Activated T-cell treated with anti-CD3 and anti-CD28 coated beads for 48 hours (primary cell): ENCODE results near the gene NNAT.
"Not testable (repeated sequence)": the region's sequence is repeated elsewhere in the genome, so short reads cannot be mapped to it uniquely, and the experiment has no call there.

ENCODE experiments used
- DNase-seq: peaks from one replicate; pipeline ENCODE4 v3.0.0-alpha.2; 2020; ENCODE audit warnings: low read depth

The NNAT gene

DNA sequence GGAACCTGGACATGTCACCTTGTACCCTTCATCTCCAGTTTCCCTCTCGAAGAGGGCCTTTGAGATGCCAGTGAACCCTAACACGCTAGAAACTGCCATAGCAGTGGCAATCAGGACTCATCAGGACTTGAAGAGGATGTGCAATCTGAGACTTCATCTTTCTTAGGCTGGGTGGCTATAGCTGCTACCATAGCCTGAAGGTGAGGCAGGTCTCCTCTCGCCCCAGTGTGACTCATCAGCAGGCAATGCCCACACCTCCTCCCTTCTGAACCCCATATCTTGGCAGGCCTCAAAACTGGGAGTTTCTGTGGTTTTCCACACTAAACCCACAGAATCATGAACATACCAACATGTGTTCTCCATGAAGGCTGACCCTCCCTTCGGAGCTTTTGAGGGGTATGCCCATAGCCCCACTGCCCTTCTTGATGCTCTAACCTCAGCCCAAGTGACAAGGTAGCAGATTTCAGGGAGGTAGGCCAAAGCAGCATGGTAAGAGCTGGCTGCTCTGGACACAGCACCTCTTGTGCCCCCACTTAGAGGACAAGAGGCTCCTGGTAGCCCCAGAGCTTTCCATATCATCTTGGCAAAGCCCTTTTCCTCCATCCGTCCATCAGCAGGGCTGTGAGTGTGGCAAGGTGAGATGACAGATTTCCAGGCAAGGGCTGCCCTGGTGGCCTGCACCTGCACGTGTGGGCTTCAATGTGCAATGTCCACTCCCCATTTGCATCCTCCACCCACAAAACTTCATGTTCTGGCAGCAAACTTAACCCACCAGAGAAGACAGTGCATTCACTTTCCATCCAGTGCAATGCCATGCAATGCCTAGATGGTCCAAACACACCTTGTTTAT is 4.0 kb downstream of the NNAT start:
- DNase-seq = no peak

DNA sequence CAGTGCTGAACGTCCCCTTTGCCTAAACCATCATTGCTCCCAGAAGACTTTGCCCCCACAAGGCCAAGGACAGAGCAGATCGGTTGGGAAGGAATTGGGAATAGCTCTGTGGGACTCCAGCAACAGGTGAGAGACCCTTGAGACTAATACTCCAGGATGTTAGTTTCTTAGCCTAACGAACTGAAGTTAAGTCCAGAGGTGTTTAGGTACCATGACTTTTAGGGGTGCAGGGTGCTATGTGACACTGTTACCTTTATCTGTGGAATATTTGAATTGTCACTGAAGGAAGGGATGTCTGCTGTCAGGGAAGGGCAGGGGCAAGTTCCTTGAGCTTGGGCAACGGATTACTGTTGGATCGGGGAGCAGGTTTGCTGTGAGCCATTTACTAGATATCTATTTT is 4.8 kb downstream of the NNAT start:
- DNase-seq = no peak

DNA sequence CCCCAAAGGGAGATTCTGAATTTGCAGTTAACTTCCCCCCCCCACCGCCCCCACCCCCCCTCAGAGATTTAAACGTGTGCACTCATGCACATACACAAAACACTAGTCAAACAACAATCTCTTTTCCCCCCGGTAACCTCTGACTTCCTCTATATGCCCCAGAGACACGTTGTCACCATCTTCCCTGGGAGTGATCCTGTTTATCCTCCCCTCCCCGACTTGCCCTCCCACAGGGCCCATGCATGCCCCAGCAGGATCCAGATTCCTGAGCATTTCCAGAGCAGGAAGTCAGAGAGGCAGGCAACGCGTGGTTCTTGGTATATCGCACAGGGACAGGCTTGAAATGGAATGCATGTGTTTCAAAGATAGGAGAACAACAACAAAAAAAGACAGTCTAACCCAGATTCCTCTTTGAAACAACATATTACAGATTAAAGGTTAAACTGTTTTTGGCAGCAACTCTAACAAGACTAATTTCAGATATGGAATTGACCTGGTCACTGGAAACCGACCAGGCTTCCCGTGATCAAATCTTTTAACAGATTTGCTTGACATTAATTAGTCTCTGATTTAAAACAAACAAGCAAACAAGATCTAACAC is 5.3 kb downstream of the NNAT start:
- DNase-seq = no peak

DNA sequence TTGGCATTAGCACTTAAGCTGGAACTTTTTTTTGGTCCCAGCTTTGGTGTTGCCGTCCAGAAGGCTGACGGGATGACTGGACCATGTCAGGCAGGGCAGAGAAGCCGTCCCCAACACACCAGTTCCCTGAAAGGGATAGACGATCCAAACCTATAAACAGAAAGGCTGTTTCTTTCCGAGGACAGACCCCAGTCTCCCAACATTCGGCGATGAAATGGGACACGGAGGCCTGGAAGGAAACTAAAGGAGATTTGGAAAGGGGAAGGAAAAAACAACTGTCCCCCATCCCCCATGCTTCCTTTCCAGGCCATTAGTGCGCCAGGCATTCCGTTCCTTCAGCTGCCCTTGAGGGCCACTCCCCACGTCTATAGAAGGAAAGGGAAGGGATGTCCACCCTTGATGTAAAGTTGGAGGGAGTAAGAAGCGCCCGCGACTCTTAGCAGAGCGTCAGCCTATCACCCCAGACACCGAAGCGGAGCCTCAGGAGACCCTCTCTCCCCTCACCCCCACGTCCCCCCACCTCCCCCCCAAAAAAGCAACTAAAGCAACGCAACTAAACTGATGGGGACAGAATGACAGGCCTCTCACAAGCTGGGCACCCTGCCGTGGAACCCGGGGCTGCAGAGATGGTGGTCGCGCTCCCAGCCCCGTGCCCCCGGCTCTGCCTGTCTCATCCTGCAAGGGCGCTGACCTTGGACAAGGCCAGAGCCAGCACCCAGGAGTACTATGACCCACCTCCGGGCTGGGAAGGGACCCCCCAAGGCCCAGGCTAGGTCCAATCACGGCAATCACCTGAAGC is 6.0 kb downstream of the NNAT start:
- DNase-seq = no peak

- DNase-seq = peak; percentile 85
Observed at GRCh38 chr20:37527638-37528445, 6.8 kb downstream of the NNAT start, which contains the start of gene BLCAP. Gene BLCAP (minus strand): TSS chr20:37527876. CDS start chr20:37519174, 8,702 bp downstream.

DNA sequence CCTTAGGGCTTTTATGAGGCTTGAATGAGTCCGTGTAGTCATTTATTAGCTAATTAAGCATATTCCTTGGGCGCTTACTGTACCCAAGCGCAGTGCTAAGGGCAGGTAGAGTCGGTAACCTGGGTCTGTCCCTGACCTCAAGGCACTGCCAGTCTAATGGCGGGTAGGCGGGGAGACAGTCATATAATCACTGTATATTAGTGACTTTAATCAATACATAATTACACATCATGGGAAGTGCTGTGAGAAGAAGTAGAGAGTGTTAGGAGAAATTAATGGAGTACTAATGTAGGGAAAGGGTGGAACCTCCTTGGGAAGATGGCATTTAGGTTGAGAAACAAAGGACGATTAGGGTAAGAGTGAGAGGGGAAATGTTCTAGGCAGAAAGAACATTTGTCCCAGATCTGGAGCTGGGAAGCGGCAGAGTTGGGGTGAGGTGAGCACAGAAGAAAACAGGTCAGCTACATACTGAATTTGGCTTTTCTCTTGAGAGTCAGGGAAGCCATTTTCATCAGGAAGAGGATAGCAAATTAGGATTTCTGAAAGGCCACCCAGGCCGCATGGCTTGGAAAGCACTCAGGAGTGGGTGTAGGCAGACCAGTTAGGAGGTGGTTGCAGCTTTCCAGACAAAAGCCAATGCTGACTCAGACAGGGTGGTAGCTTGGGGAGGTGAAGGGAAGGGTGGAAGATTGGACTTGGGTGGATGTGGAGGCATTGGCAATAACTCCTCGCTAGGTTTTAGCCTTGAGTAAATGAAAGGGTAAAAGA is 7.6 kb downstream of the NNAT start:
- no peak for DNase-seq

- no peak for DNase-seq
Observed at GRCh38 chr20:37529214-37529967, 8.3 kb downstream of the NNAT start.

DNA sequence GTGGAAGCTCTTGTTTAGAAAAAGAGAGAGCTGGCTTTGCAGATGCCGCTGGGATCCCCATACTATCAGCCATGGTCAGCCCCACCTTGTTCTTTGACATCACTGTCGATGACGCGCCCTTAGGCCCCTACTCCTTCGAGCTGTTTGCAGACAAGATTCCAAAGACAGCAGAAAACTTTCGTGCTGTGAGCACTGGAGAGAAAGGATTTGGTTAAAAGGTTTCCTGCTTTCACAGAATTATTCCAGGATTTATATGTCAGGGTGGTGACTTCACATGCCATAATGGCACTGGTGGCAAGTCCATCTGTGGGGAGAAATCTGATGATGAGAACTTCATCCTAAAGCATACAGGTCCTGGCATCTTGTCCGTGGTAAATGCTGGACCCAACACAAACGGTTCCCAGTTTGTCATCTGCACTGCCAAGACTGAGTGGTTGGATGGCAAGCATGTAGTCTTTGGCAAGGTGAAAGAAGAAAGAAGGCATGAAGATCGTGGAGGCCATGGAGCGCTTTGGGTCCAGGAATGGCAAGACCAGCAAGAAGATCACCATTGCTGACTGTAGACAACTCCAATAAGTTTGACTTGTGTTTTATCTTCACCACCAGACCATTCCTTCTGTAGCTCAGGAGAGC is 9.0 kb downstream of the NNAT start:
- no peak for DNase-seq

DNA sequence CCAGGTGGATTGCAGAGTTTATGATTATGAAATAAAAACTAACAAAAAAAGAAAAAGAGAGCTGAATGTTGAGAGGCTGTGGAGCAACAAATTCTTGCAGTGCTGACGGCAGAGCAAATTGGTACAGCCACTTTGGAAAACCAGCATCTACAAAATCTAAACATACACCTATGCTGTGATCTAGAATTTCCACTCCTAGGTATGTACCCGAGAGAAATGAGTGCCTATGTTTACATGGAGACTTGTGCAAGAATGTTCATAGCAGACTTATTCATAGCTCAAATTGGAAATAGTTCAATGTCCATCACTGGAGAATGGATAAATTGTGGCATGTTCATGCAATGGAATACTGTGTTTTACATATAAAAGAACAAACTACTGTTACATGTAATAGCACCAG is 9.6 kb downstream of the NNAT start:
- no peak for DNase-seq

GRCh38 chr20:37531856-37532255 is 10.8 kb downstream of the NNAT start:
- no peak for DNase-seq

GRCh38 chr20:37533154-37533715 is 12.2 kb downstream of the NNAT start:
- DNase-seq = no peak

GRCh38 chr20:37534401-37535157 is 13.5 kb downstream of the NNAT start:
- no peak for DNase-seq

- no peak for DNase-seq
Observed at GRCh38 chr20:37535443-37536132, 14.5 kb downstream of the NNAT start.

DNA sequence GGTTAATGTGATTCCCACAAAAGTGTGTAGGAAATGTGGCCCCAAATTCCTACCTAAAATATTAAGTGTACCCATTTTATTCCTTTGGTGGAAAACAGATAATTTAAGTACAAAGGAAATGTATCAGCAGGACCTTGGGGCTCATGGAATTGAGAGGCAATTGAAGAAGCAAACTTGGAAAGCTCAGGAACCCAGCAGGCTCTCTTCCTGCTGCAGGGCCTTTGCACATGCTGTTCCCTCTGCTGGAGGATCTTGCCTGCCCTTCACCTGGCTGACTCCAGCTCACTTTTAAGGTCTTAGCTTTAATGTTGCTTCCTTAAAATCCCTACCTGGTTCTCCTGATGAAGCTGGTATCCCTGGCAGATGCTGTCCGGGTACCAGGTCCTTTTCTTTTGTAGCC is 16.5 kb downstream of the NNAT start:
- no peak for DNase-seq

- no peak for DNase-seq
Observed at GRCh38 chr20:37538003-37538402, 17.0 kb downstream of the NNAT start.

DNA sequence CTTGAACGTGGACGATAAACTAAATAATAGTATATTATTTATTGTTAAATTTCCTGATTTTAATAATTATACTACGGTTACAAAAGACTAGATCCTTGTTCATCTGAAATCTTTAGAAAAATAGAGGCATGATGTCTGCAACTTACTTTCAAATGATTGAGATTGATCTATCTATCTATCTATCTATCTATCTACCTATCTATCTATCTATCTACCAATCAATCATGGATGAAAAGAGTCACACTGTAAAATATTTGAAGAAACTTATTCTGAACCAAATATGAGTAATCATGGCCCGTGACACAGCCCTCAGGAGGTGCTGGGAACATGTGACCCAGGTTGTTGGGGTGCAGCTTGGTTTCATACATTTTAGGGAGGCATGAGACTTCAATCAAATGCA is 18.4 kb downstream of the NNAT start:
- DNase-seq = no peak

- no peak for DNase-seq
Observed at GRCh38 chr20:37540001-37540400, 19.0 kb downstream of the NNAT start.

- not testable (repeated sequence) for DNase-seq
Observed at GRCh38 chr20:37540838-37541237, 19.8 kb downstream of the NNAT start.
